MG63 (cell line): Measurements from ENCODE around the gene CCDC85C. TPM values are rescaled to one million over a fixed set of nuclear protein-coding genes. Genes with fewer than 3 reads are reported as not detected.

Experiments used
- DNase-seq: peaks from one replicate; pipeline ENCODE4 v3.0.0-alpha.2; 2020
- H3K27me3 ChIP-seq: fragments of 250-450 bp; sonication (Bioruptor Pico); 2 replicates; pipeline ENCODE4 v1.5.1; 2020; ENCODE audit warnings: mild to moderate bottlenecking, moderate library complexity
- H3K36me3 ChIP-seq: fragments of 250-450 bp; sonication (Bioruptor Pico); 2 replicates; pipeline ENCODE4 v1.5.1; 2020; ENCODE audit warnings: mild to moderate bottlenecking, moderate library complexity
- H3K4me3 ChIP-seq: fragments of 250-450 bp; sonication (Bioruptor Pico); 2 replicates; pipeline ENCODE4 v1.5.1; 2020; ENCODE audit warnings: mild to moderate bottlenecking, moderate library complexity
- H3K9me3 ChIP-seq: fragments of 250-450 bp; sonication (Bioruptor Pico); 2 replicates; pipeline ENCODE4 v1.5.1; 2020; ENCODE audit warnings: mild to moderate bottlenecking, moderate library complexity
- total RNA-seq: library from RNA; depleted of rRNA; stranded (reverse); fragments of >200 nt; shearing (Covaris generic); gene quantifications from 2 replicates; pipeline ENCODE4 v1.2.3, GENCODE V29; 2014; ENCODE audit warnings: low replicate concordance

CCDC85C gene
- total RNA-seq, 1 experiment from 2014 or later = 22.2 TPM

DNA sequence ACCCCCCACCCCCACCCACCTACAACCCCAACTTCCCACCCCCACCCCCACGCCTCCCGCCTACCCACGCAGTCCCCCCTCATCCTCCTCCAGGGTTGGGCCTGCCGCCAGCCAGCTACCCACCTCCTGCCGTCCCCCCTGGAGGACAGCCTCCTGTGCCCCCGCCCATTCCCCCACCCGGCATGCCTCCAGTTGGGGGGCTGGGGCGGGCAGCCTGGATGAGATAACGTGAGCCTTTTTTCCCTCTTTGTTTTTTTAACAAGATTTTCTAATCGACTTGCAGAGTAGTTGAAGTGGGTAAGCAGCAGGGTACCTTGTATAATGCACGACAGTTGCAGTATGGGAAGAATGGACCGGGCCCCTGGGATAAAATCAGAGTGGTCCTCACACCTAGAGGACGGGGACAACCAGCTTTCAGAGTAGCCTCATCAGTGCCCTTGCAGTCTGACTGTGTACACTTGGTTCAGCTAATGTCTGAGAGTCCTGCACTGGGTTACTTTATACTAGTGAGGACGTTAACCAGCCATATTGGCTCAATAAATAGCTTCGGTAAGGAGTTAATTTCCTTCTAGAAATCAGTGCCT lies 93.4 kb downstream of the CCDC85C start:
- H3K36me3 ChIP-seq = peaks cover 5% of the 10 kb centered on the region
- H3K9me3 ChIP-seq = no peaks in the 10 kb centered on the region
- no peak for DNase-seq
- no peaks in the 10 kb centered on the region for H3K27me3 ChIP-seq
- no peak overlapping the region for H3K4me3 ChIP-seq

DNA sequence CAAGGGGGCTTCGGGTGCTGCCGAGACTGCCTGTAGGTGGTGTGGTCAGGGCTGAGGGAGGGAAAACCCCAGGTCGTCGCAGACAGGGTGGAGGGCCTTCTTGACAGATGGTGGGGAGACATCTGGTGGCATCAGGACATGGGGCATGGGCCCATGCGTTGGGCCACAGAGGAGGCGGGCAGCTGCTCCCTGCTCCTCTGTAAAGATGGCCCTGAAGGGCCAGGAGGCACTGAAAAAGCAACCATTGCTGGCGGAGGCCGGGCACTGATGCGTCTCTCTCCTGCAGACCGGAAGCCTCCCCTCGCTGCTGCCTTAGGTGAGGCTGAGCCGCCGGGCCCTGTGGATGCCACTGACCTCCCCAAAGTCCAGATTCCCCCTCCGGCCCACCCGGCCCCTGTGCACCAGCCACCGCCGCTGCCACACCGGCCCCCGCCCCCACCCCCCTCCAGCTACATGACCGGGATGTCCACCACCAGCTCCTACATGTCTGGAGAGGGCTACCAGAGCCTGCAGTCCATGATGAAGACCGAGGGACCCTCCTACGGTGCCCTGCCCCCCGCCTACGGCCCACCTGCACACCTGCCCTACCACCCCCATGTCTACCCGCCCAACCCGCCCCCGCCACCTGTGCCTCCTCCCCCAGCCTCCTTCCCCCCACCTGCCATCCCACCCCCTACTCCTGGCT lies 94.0 kb downstream of the CCDC85C start:
- Histone ChIP-seq H3K27me3 (no peaks in the 10 kb centered on the region), H3K9me3 (no peaks in the 10 kb centered on the region), H3K4me3 (no peak overlapping the region), H3K36me3 (peaks cover 8% of the 10 kb centered on the region)
- no peak for DNase-seq

DNA sequence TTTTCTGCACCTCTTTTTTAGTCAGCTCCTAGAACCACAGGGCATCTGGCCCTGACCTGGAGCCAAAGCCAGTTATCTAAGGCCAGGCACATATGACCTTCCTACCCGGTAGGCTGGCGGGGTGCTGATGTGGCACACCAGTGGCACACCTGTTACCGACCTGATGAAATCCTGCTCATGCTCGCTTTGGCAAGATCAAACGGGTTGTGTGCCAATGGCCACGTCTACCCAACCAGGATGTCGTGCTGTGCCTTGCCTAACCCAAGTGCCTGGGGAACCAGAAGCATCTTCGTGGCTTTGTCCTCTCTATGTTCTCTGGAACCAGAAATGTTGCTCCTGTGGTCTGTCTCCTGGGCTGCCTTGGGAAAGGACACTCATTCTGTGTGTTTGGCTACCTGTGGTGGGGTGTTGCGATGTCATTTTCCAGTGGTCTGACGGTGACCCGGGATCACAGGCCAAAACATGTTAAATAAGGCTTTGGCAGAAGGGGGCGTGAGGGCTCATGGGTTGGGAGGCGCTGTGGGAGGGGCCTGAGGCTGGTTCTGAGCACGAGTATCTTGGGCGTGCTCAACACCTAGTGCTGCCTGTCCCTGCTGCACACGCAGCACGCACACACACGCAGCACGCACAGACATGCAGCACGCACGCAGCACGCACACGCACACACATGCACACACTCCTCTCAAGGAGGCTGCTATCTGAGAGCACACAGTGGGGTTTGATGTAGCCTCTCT lies 94.9 kb downstream of the CCDC85C start:
- no peak overlapping the region for H3K4me3 ChIP-seq
- H3K27me3 ChIP-seq = no peaks in the 10 kb centered on the region
- DNase-seq = no peak
- peaks cover 11% of the 10 kb centered on the region for H3K36me3 ChIP-seq
- no peaks in the 10 kb centered on the region for H3K9me3 ChIP-seq

DNA sequence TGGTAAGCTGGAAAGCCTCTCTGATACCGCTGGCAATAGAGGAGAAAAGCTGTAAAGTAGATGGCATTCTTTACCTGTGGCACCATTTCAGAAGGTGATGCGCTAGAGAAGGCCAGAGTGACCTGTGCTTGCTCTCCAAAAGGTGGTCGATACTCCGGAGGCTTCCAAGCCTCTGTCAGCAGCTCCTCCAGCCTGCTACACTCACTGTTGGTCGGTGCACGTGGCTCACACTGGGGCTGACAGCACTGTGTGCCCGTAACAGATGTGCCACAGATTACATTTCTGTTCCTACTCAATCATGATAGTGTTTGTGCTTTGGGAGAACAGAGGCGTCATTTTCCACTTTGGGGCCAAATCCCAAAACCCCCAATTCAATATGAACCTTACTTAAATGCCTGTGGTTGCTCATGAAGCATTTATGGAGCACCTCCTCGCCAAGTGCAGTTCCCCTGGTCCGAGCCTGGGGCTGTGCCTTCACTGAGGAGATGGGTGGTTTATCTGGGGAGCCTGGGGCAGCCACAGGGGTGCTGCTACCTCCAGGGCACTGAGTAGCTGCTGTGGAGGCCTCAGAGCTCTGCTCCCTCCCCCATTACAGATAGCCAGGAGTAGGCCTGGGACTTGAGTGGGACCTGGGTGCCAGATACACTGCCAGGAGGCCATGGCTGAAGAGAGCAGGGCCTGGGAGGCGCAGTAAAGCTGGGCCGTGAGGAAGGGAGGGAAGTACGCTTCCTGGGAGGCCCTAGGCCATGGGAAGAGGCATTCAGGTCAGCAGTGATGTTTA lies 96.0 kb downstream of the CCDC85C start:
- no peaks in the 10 kb centered on the region for H3K9me3 ChIP-seq
- no peak overlapping the region for H3K4me3 ChIP-seq
- no peaks in the 10 kb centered on the region for H3K27me3 ChIP-seq
- H3K36me3 ChIP-seq = peaks cover 18% of the 10 kb centered on the region
- no peak for DNase-seq

DNA sequence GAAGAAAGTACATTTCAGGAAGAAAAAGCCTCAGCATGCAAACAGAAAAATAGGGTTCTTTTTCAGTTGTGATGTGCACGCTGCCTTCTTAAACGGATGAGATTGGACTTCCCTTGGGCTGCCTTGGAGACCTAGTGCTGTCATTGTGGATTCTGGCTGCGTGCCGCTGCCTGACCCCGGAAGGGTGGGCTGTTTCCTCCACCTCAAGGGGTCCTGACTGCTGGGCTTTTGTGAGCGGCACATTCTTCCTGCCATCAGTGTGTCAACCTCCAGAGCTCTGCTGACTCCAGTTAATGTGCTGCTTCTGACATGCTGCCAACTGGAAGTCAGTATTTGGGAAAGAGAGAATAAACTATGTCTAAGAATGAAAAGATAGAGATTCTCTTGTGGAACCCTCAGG lies 97.7 kb downstream of the CCDC85C start:
- DNase-seq = no peak
- Histone ChIP-seq H3K4me3 (no peak overlapping the region), H3K27me3 (no peaks in the 10 kb centered on the region), H3K36me3 (peaks cover 22% of the 10 kb centered on the region), H3K9me3 (no peaks in the 10 kb centered on the region)

DNA sequence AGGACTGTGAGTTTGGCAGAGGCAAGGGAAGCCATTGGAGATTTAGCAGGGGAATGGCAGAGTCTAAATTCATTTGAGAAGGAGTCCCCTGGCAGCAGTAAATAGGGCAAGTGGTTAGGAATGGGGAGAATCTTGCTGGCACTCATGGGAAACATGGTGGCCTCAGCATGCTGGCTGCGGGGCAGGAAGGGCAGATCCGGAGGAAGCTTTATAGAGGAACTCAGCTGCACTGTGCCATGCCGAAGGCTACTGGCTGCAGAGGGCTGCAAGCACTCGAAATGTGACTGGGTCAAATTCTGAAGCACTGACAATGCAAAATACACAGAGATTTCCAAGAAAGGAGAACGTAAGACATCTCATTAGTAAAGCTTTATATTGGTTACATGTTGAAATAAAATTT lies 98.9 kb downstream of the CCDC85C start:
- no peak for DNase-seq
- H3K36me3 ChIP-seq = peaks cover 22% of the 10 kb centered on the region

DNA sequence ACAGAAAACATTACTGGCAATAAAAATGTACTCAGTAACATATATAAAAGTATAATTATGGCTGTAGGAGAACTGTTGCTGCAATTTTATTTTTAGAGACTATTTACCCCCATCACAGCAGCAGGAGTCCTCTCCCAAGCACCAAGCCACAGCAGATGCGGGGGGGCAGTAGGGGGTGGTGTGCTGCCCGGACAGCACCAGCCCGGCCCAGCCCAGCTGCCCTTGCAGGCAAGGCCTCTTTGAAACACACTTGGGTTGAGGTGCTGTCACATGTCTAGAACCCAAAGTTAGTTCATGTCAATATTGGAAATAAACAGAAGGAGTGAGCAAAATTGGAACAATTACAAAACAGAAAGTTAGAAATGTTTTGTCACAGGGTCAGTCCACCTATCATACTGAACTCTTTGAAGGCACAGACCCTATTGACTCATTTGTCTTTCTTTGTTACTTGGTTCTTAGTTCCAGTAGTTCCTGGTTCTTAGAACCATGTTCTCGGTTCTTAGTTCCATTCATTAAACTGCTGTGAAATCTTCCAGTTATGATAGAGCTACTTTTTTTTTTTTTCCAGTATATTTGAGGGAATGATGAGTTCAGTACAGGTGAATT lies 100.1 kb downstream of the CCDC85C start:
- no peak for DNase-seq
- H3K4me3 ChIP-seq = no peak overlapping the region
- H3K27me3 ChIP-seq = no peaks in the 10 kb centered on the region
- peaks cover 22% of the 10 kb centered on the region for H3K36me3 ChIP-seq
- no peaks in the 10 kb centered on the region for H3K9me3 ChIP-seq

More for the DNA sequence above, 98.9 kb downstream of the CCDC85C start:
- Histone ChIP-seq H3K4me3 (no peak overlapping the region), H3K9me3 (no peaks in the 10 kb centered on the region), H3K27me3 (no peaks in the 10 kb centered on the region)

DNA sequence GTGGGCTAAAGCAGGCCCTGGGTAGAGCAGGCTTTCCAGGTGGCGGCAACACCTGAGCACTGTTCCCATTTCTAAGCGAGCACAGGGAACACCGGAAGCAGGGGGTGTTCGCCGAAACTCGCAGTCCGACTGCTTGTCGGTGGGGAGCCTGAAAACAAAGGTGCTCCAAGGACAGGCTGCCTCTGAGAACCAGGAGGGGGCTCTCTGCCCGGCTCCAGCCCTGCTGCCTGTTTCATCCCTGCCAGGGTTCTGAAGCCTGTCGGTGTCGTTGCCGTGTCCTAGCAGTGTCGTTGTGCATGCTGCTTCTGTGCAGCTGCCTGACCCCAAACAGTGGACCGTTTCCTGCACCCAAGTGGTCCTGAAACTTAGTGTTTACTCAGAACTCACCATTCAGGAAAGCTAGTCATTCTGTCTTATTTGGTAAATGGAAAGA lies 101.0 kb downstream of the CCDC85C start:
- H3K36me3 ChIP-seq = peaks cover 22% of the 10 kb centered on the region
- no peaks in the 10 kb centered on the region for H3K27me3 ChIP-seq
- no peak overlapping the region for H3K4me3 ChIP-seq
- DNase-seq = no peak
- no peaks in the 10 kb centered on the region for H3K9me3 ChIP-seq

DNA sequence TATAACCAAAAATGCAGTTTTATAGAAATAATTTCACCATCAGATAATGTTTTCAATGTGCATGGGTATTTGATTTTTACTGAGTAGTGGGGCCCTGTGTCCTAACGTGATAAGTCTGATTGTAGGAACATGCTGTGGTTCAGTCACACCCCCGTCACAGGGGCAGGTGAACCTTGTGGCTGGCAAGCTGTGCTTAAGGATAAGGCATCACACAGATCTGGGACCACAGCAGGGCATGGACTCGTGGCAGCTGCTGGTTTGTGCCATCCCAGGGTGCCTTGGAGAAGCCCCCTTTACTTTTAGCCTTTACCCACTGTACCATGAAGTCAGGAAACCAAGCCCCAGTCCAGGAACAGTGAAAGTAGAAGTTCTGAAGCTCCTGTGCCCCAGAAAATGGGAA lies 106.1 kb downstream of the CCDC85C start:
- no peaks in the 10 kb centered on the region for H3K9me3 ChIP-seq
- no peak for DNase-seq
- H3K4me3 ChIP-seq = no peak overlapping the region
- H3K27me3 ChIP-seq = no peaks in the 10 kb centered on the region
- peaks cover 7% of the 10 kb centered on the region for H3K36me3 ChIP-seq

DNA sequence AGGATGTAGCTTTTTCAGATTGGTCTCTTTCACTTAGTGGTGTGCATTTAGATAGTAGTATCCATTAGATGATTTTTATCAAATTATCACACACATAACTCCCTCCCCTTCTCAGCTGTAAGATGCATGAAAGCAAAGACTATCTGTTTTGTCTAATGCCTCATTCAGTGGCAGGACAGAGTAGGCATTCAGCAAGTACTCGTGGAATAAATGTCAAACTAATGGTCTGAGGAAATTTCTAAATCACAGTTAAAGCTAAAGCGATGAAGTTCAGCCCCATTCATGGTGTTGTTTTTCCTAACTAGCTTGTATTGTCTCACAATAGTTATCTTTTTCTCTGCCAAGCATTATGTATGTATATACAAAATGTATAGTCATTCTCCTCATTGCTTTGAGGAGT lies 106.7 kb downstream of the CCDC85C start:
- DNase-seq = no peak
- Histone ChIP-seq H3K9me3 (no peaks in the 10 kb centered on the region), H3K4me3 (no peak overlapping the region), H3K27me3 (no peaks in the 10 kb centered on the region), H3K36me3 (peaks cover 7% of the 10 kb centered on the region)

DNA sequence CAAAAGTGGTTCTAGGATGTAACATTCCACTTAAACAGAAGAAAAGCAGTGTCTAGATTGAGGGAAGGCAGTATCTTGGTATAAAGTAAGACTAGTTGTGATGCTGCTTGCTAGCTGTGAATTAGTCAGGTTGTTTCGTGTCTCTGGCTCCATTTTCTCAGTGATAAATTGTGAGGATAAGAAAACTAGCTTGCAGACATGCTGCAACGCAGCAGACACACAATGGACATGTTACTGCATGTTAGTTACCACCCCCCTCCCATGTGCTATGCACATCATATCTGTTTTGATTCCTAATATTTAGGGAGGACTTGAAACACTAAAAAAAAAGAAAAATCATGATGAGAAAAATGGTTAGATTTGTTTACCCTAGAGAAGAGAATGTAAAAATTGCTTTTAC lies 119.9 kb downstream of the CCDC85C start:
- no peak overlapping the region for H3K4me3 ChIP-seq
- DNase-seq = no peak
- H3K27me3 ChIP-seq = no peaks in the 10 kb centered on the region
- no peaks in the 10 kb centered on the region for H3K36me3 ChIP-seq
- H3K9me3 ChIP-seq = no peaks in the 10 kb centered on the region

DNA sequence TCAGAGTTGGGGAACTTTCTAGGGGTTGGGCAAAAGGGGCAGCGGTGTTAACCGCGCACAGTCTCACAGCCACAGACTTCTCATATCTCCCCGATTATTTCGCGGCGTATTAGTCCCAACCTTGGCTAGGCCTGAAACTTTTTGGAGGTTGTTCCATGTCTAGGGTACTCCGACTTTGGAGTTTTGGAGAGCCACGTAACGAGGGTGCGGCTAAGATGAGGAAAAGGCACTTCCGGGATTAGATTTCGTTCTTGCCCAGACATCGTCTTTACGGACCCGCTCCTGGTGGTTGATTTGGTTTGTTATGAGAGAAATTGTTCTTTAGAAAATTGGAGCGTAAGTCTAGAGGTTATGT lies 122.3 kb downstream of the CCDC85C start:
- Histone ChIP-seq H3K4me3 (peak overlapping the region; percentile 87), H3K36me3 (no peaks in the 10 kb centered on the region)
- DNase-seq = peak; percentile 3

DNA sequence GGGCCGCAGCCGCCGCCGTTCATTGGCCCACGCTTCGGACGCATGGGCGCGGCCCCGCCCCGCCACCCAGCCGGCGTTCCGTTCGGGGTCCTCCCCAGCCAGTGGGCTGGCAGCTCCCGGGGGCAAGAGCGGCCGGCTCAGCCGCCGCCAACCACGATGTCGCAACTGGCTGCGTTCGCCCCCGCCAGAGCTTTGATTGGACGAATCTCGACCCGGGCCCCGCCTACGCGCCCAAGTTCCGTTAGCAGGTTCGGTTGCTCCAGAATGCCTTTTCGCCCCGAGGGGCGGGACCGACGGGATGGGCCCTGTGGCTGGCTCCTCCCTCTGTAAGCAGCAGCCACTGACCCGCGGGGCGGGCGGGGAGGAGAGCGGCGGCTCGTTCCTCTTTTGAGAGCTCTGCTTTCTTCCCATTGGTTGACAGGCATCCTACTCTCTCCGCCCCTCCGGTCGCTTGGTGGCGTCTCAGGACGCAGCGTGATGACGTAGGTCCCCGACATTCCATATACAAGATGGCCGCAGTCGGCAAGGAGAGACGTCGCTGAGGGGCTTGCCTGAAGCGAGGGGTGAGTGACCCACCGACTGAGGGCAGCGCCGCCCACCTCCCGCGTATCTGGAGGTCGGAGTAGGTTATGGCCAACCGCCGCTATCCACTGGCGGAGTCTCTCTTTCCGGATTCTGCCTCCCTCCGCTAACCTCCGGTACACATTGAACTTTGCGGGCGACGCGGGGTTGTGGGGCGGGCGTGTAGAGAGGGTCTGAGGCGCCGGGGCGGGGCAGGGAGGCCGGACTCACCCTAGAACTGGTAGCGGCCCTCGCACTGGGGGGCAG lies 122.9 kb downstream of the CCDC85C start, which contains the start of gene CCNK:
TSS of gene CCNK (plus strand) at position 493 of the 828 bp plus-strand sequence. CDS start 11,269 bp downstream, outside the sequence.
- H3K9me3 ChIP-seq = no peaks in the 10 kb centered on the region
- DNase-seq = peak; percentile 99
- no peaks in the 10 kb centered on the region for H3K36me3 ChIP-seq
- no peaks in the 10 kb centered on the region for H3K27me3 ChIP-seq
- peak within 1 kb of the TSS; percentile 87 for H3K4me3 ChIP-seq

More for the DNA sequence above, 122.3 kb downstream of the CCDC85C start:
- H3K27me3 ChIP-seq = no peaks in the 10 kb centered on the region
- H3K9me3 ChIP-seq = no peaks in the 10 kb centered on the region

DNA sequence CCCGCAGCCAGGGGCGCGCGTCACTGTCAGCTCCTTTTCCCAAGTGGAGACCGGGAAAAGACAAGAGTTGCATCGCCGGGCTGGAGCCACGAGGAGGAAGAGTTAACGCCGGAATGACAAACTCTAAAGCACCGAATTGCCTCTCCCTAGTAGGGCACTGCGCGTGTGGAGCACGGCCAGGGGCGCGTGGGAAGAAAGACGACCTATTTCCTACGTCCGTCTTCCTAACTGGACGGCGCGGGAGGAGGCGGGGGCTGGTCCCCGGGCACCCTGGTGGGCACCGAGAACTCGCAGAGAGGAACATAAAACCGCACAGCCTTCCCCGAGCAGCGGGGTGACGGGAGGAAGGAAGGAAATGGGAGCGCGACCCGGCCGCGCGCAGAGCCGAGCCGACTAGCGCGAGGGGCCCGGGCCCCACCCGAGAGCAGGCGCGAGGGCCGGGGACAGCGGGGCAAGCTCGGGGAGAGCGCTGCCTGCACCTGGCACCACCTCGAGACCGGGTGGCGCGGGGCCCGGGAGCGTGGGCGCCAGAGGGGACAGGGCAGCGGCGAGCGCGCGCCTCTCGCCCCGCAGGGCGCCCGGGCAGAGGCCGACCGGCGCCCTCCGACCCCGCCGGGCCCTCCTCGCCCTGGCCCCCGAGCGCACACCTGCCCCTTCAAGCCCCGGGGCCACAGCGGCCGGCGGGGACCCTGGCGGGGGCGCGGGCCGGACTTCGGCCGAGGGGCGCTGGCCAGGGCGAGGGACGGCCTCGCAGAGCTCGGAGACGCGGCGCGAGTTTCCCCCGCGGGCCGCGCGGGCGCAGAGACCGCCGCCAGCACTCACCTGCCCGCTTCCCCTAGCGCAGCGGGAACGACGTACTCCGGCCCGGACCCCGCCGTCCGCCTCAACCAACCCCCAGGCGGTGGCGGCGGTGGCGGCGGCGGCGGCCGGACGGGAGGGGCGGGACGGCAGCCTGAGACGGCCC lies 123.8 kb downstream of the CCDC85C start, which contains the start of gene SETD3:
TSS of gene SETD3 (minus strand) at position 954 of the 964 bp plus-strand sequence. CDS start 15,054 bp downstream, outside the sequence.
- no peaks in the 10 kb centered on the region for H3K36me3 ChIP-seq
- DNase-seq = peak; percentile 74
- H3K9me3 ChIP-seq = no peaks in the 10 kb centered on the region
- no peaks in the 10 kb centered on the region for H3K27me3 ChIP-seq
- H3K4me3 ChIP-seq = peak within 1 kb of the TSS; percentile 87
